Upper lobe of left lung (tissue), 4 donors: ENCODE data around the gene LGSN.

ENCODE experiments used
- CTCF ChIP-seq, 6 experiments: fragments of 450-650 bp in 4 of 6; fragments of 200-600 bp in 2 of 6; sonication (generic) in 2 of 6; IDR thresholded peaks; one replicate each; pipeline ENCODE4 v1.5.1; 2016 to 2019; ENCODE audit warnings: antibody characterized with exemption in 6 of 6
- EP300 ChIP-seq, 4 donors: sonication (generic); formaldehyde crosslinking; IDR thresholded peaks; one replicate each; pipeline ENCODE4 v1.5.1; 2017; ENCODE audit warnings: antibody characterized with exemption in 4 of 4, control low read depth in 2 of 4
- POLR2A ChIP-seq, 4 donors: fragments of 450-650 bp; IDR thresholded peaks; one replicate each; pipeline ENCODE4 v1.5.1; 2016 to 2017; ENCODE audit warnings: antibody characterized with exemption in 4 of 4, mild to moderate bottlenecking in 2 of 4
- POLR2AphosphoS5 ChIP-seq, 2 donors: sonication (generic); formaldehyde crosslinking; IDR thresholded peaks; one replicate each; pipeline ENCODE4 v1.5.1; 2017; ENCODE audit warnings: antibody characterized with exemption in 2 of 2

- TF ChIP-seq CTCF (IDR thresholded peaks at IDR 0.05) (no peak), POLR2A (IDR thresholded peaks at IDR 0.05) (no peak), POLR2AphosphoS5 (IDR thresholded peaks at IDR 0.05) (no peak), EP300 (IDR thresholded peaks at IDR 0.05) (no peak)
These were observed 30.4 kb downstream of the LGSN start for GRCh38 chr6:63289269-63289872.
